ACC112 (cell line): ENCODE results near the gene SIX3.

Experiments
- H2AFZ ChIP-seq: fragments of 200-600 bp; sonication (generic); one replicate; pipeline ENCODE4 v1.6.0; 2017; ENCODE audit warnings: antibody characterized with exemption, low read length; ENCODE audit not compliant: unreplicated experiment
- H3K27ac ChIP-seq: fragments of 200-600 bp; sonication (generic); 2 replicates; pipeline ENCODE4 v1.5.1; 2014; ENCODE audit warnings: low read depth, mild to moderate bottlenecking, antibody characterized with exemption, low read length, moderate library complexity
- H3K27me3 ChIP-seq: fragments of 200-600 bp; sonication (generic); 2 replicates; pipeline ENCODE4 v1.6.1; 2014; ENCODE audit warnings: mild to moderate bottlenecking, antibody characterized with exemption, low read length, moderate library complexity, mixed read lengths; ENCODE audit not compliant: insufficient read depth
- H3K36me3 ChIP-seq: fragments of 200-600 bp; sonication (generic); 2 replicates; pipeline ENCODE4 v1.6.1; 2016; ENCODE audit warnings: mild to moderate bottlenecking, antibody characterized with exemption, low read length, moderate library complexity, mixed read lengths; ENCODE audit not compliant: insufficient read depth
- H3K4me1 ChIP-seq: fragments of 200-600 bp; sonication (generic); one replicate; pipeline ENCODE4 v1.6.1; 2016; ENCODE audit warnings: low read length, mixed read lengths; ENCODE audit not compliant: insufficient read depth, unreplicated experiment, control insufficient read depth
- H3K4me3 ChIP-seq: fragments of 200-600 bp; sonication (generic); 2 replicates; pipeline ENCODE4 v1.5.1; 2014; ENCODE audit warnings: mild to moderate bottlenecking, low read depth, low read length
- H3K79me2 ChIP-seq: fragments of 200-600 bp; sonication (generic); one replicate; pipeline ENCODE4 v1.6.0; 2016; ENCODE audit warnings: low read length; ENCODE audit not compliant: control insufficient read depth, unreplicated experiment, insufficient read depth

SIX3 gene

DNA sequence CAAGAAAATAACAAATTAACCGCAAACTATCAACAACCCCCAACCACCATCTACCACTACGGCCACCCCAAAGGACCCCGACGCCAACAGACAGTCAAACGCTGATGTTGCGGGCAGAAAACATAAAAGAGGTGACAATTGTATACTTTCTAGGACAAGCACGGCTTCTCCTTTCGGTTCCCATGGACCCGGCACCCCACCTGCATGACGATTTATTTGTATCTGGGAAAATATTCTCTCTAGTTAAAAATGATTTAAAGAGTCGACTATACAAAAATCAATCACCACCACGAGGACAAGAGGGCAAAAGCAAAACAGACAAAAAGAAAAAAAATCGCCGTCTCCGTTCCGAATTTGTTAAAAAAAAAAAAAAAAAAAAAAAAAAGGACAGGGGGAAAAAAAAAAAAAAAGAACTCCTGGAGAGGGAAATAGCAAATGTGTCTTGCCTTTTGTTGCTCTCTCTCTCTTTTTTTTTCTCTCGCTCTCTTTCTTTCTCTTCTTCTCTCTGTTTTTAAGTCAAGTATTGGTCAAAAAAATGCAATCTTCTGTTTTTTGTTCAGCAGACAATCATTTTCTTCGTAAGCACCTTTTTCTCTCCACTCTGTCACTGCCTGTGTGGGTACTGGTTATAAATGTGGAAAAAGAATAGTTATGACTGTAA is 3.6 kb downstream of the SIX3 start:
- no peak overlapping the region for H3K27ac ChIP-seq
- peaks cover 77% of the 10 kb centered on the region for H3K27me3 ChIP-seq
- no peaks in the 10 kb centered on the region for H3K79me2 ChIP-seq
- H3K4me3 ChIP-seq, result peak overlapping the region; percentile 33
- H2AFZ ChIP-seq, result no peak overlapping the region
- peaks cover 5% of the 10 kb centered on the region for H3K4me1 ChIP-seq
- no peaks in the 10 kb centered on the region for H3K36me3 ChIP-seq

DNA sequence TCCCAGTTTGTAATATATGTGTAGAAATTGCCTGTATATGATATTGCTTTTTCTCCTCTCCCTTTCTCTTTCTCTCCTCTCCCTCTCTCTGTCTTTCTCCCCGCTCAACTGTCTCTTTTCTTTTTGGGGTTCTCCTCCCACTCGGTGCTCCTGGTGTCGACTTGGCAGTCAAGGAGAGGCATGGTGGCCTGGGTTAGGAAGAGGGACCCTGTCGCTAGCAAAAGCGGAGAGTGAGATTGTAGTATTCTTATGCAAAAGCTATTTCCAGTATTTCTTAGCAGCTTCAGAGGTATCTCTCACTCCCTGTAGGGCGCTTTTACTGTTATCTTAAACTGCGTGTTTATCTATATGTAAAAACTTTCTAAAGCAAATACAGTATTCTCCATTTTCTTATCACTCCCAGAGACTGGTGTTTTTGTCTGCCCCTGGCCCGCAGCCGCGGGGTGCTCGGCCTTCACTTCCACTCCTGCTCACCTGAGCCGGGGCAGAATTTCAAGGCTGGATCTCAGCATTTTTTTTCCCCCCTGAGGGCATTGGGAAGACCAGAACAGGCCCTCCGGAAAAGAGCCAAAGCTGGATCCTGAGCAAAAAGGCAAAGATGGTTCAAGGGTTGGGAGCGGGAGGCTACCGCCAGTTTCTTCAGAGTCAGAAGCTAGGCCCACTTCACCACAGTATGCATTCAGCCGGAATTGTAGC is 4.3 kb downstream of the SIX3 start:
- peaks cover 5% of the 10 kb centered on the region for H3K4me1 ChIP-seq
- H3K36me3 ChIP-seq, result no peaks in the 10 kb centered on the region
- H3K4me3 ChIP-seq, result no peak overlapping the region
- no peak overlapping the region for H2AFZ ChIP-seq
- no peak overlapping the region for H3K27ac ChIP-seq
- H3K79me2 ChIP-seq, result no peaks in the 10 kb centered on the region
- peaks cover 75% of the 10 kb centered on the region for H3K27me3 ChIP-seq

DNA sequence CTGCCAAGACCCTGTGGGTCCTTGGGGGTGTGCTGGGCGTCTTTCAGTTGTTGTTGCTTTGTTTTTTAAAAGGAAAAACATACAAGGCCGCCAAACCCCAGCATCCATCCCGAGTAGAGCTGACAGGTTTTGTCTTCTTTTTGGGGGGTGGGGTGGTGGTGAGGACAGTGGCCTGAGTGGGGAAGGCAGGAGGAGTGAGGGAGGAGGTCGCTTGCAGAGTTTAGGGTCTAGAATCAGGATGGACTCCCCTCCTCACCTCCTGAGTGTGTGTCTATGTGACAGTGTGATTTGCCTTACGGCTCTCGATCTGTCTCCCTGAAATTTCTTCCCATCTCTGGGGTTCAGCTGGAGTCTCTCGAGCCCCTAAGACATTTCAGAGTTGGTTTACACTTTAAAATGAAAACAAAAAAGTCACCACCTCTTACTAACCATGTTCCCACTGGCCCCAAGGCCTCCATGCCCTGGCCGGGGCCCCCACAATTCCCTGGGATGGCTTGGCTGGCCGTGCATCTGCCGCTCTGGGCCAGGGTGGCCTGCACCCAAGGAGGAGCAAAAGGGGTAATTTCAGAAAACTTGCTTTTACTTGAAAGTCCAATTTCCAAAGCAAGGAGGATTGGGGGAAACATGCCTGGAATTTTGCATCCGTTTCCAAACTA is 5.0 kb downstream of the SIX3 start:
- H3K36me3 ChIP-seq, result no peaks in the 10 kb centered on the region
- H2AFZ ChIP-seq, result no peak overlapping the region
- H3K27me3 ChIP-seq, result peaks cover 68% of the 10 kb centered on the region
- no peak overlapping the region for H3K27ac ChIP-seq
- peaks cover 5% of the 10 kb centered on the region for H3K4me1 ChIP-seq
- H3K79me2 ChIP-seq, result no peaks in the 10 kb centered on the region
- no peak overlapping the region for H3K4me3 ChIP-seq

DNA sequence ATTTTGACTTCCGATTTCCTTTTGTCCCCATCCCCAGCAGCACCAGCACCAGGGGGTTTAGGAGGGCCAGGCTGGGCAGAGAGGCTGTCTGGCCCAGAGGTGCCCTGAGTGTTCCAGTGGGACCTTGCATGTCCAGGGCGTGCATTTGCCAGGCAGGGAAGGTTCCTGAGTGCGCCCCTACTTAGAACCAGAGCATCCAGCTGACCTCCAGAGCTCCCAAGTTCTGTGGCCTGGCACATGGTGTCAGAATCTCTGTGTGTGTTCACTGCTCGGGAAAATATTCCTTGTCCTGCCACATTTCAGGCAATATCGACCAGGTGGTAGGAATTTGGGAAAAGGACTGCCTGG is 5.5 kb downstream of the SIX3 start:
- peaks cover 63% of the 10 kb centered on the region for H3K27me3 ChIP-seq
- no peak overlapping the region for H2AFZ ChIP-seq
- H3K4me3 ChIP-seq, result no peak overlapping the region
- no peaks in the 10 kb centered on the region for H3K36me3 ChIP-seq
- no peaks in the 10 kb centered on the region for H3K79me2 ChIP-seq
- H3K27ac ChIP-seq, result no peak overlapping the region
- peaks cover 5% of the 10 kb centered on the region for H3K4me1 ChIP-seq

DNA sequence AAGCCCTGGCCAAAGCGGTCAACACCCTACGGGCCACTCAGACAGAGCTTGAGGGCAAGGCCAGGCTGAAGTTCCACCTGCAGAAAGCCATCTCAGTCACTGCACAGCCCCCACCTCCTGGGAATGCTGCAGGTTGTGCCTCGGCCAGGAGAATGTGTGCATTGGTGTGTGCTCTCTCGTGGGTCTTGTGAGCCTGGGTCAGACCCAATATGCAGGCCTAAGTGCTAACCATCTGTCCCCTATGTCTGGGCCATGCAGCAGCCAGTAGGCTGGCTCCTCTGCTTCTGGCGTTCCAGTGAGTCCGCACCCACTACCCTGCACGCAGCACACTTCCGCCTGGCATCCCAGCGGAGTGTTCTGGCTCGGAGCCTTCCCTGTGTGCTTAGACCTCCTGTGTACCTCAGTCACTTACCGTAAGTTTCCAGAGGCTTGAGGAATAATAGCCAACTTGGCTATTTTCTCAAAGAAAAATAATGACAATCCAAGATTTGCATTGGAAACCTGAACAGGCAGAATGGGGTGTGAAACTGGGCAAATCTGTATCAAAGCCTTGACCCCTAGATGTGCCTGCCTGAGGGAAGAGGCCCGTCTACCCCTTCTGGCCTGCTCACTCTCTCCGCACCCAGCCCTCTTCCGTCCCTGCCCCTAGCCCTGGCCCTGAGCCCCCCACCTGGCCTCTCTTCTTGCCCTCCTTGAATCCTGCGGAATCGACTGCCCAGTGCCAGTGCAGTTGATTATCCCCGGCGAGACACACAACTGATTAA is 7.2 kb downstream of the SIX3 start:
- Histone ChIP-seq H2AFZ (no peak overlapping the region), H3K27ac (no peak overlapping the region), H3K36me3 (no peaks in the 10 kb centered on the region), H3K4me3 (no peak overlapping the region), H3K79me2 (no peaks in the 10 kb centered on the region), H3K27me3 (peaks cover 61% of the 10 kb centered on the region), H3K4me1 (peaks cover 5% of the 10 kb centered on the region)

DNA sequence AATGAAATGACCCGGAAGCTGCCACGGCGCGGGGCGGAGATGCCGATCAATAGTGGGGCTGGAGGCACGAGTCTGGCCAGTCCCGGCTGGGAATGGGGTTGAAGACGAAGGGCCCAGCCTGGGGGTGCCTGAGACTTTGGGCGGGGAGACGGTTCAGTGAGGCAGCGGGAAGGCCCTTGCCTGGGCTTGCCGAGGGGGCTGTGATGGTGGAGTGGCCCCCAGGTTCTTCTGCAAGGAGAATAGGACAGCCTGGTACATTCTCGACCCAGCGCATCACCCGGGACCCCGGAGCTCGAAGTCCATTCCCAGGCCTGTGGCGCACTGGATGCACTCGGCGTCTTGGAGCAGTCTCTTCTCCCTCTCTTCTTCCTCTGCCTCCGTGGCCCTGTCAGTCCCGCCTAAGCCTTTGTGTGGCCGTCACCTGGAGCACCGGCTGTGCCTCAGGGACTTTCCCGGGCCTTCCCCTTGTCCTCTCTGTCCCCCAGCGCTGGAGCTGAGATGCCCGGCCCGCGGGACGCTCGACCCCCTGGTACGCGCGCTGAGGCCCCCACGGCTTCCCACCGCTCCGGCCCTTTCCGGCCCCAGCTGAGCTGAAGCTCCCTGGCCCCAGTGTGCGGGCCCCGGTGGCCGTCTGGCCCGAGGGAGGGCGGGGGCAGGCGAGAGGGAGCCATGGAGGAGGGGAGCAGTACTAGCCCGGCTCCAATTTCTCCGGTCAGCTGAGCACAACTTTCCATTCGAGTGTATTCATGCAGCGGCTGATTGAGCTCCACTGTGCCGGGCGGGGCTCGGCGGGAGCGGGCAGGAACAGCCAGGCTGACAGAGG is 8.0 kb downstream of the SIX3 start:
- Histone ChIP-seq H3K27me3 (peaks cover 61% of the 10 kb centered on the region), H3K4me3 (peak overlapping the region; percentile 63; the same call in 1 of the 2 replicates), H3K27ac (no peak overlapping the region), H3K36me3 (no peaks in the 10 kb centered on the region), H3K4me1 (peaks cover 5% of the 10 kb centered on the region), H3K79me2 (no peaks in the 10 kb centered on the region), H2AFZ (no peak overlapping the region)

DNA sequence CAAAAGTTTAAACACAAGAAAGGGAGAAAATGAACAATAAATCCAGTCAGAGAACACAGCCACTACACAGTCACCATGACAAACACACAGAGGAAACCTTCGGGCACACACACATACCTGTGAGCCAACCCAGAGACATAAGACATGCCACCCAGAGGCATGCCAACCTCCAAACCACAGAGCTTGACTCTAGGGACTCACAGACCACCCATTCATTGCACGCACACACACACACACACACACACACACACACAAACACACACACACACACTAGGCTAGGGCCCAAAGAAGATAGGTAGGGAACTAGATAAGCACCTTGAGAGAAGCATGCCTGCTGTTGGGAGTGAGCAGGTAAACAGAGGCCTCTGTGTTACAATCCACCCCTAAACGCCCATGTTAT is 9.1 kb downstream of the SIX3 start:
- H2AFZ ChIP-seq, result no peak overlapping the region
- H3K79me2 ChIP-seq, result no peaks in the 10 kb centered on the region
- no peak overlapping the region for H3K27ac ChIP-seq
- peaks cover 61% of the 10 kb centered on the region for H3K27me3 ChIP-seq
- H3K4me1 ChIP-seq, result no peaks in the 10 kb centered on the region
- H3K4me3 ChIP-seq, result no peak overlapping the region
- no peaks in the 10 kb centered on the region for H3K36me3 ChIP-seq

DNA sequence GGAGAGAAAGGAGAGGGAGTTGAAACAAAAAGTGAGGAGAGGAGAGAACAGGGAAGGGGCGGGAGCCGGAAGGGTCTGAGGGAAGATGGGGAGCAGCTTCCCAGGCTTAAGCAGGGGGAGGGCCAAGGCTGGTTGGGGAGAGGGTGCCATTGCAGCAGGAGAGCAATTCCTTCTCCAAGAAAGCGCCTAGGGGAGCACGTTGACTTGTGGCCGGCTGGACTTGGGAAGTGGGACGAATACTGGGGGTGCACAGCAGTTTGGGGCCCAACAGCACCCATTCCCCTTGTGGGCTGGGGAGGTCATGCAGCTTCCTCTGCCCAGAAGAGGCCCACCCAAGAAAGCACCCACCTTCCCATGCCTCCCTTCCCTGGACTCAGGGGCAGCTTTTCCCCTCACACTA is 9.6 kb downstream of the SIX3 start:
- no peaks in the 10 kb centered on the region for H3K4me1 ChIP-seq
- no peaks in the 10 kb centered on the region for H3K79me2 ChIP-seq
- H3K27me3 ChIP-seq, result peaks cover 56% of the 10 kb centered on the region
- no peak overlapping the region for H3K4me3 ChIP-seq
- H2AFZ ChIP-seq, result no peak overlapping the region
- no peaks in the 10 kb centered on the region for H3K36me3 ChIP-seq
- no peak overlapping the region for H3K27ac ChIP-seq

DNA sequence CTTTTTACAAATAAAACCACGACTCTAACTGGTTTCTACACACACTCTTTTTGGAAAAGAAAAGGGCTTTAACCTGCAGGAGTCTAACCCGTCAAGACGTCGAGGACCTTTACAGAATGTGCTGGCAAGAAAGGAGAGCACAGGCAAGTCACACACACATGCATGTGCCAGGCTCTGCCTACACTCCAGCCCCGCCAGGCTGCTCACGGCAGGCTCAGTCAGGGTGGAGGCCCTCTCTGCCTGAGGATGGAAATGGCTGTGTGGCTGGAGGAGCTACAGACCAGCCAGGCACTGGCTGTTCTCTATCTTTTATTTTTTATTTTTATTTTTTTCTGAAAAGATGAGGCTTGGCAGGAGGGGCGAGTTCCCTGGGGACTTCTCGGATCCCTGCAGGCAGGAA is 10.2 kb downstream of the SIX3 start:
- H3K27ac ChIP-seq, result no peak overlapping the region
- peak overlapping the region; percentile 68 for H3K4me3 ChIP-seq
- H2AFZ ChIP-seq, result peak overlapping the region; percentile 79
- H3K79me2 ChIP-seq, result no peaks in the 10 kb centered on the region
- no peaks in the 10 kb centered on the region for H3K36me3 ChIP-seq
- H3K27me3 ChIP-seq, result peaks cover 55% of the 10 kb centered on the region
- H3K4me1 ChIP-seq, result no peaks in the 10 kb centered on the region
